HG02938 (cell line): ENCODE data around the gene PIP4P1.

Source experiments
- ATAC-seq: cut with Tn5 transposase; IDR thresholded peaks from one replicate; pipeline ENCODE4 v1.9.1; 2021; ENCODE audit warnings: mild to moderate bottlenecking, moderate library complexity; ENCODE audit not compliant: unreplicated experiment

Gene PIP4P1

GRCh38 chr14:20438664-20439063, 22.6 kb downstream of the PIP4P1 start:
- no peak for ATAC-seq

- no peak for ATAC-seq
These were observed 24.9 kb downstream of the PIP4P1 start for GRCh38 chr14:20436363-20436755.

GRCh38 chr14:20435582-20436362, 25.5 kb downstream of the PIP4P1 start, which contains the start of gene KLHL33:
KLHL33 (minus strand) TSS chr14:20436166; CDS start chr14:20435811, 355 bp downstream.
- ATAC-seq, result no peak

DNA sequence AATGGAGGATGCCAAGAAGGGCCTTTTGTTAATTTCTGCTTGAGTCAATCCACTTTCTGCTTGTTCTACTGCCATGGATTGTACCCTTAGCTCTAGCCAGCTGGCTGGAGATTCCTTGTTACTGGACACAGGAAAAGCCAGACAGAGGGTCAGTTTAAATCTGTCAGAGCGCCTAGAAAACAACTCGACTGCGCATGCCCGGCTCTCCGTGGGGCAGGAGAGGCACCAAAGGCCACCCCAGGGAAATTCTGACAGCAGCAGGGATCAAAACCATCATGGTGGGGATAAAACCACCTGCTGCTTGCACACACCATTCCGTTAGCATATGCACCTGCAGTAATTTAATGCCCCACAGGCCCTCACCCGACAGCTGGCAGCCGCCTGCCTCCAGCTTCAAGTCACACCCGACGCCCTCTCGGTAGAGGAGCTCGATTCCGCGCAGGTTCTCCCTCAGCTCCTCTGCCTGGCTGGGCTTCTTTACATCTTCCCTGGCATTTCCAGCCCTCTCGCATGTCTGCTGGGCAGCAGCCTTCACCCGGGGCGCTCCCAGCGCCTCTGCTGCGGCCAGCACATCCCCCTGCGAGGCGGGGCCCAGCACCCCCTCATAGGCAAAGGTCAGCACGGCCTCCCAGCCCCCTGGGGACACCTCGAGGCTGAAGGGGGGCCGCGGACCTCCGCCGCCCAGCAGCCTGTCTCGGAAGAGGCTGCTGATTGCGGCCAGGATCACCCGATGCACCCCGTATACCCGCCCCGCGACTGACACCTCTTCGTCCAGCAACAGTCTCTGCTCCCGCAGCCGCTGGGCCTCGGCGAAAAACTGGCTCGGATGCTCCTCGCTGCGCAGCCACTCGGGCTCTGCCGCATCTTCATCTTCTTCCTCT, 26.3 kb downstream of the PIP4P1 start:
- ATAC-seq, result no peak

- ATAC-seq, result no peak
These were observed 31.2 kb downstream of the PIP4P1 start for GRCh38 chr14:20429801-20430669.

DNA sequence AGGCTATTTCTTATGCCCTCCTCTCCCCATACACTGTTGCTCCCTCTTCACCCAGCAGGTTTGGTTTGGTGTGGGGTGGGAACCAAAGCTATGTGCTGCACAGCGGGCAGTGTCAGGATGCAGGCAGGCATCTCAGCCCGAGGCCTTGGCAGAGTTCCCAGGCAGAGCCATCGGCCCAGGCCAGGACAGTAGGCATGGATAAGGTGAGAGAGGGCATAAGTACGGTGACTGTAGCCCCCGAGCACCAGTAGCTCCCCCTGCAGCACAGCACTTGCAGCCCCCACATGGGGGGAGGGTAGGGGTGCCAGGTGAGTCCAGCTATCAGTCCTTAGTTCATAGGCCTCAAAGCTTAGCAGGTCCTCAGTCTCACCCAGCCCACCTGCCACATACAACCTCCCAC, 32.4 kb downstream of the PIP4P1 start:
- no peak for ATAC-seq

- peak; percentile 24 for ATAC-seq
These were observed 33.2 kb downstream of the PIP4P1 start for GRCh38 chr14:20428010-20428365.

DNA sequence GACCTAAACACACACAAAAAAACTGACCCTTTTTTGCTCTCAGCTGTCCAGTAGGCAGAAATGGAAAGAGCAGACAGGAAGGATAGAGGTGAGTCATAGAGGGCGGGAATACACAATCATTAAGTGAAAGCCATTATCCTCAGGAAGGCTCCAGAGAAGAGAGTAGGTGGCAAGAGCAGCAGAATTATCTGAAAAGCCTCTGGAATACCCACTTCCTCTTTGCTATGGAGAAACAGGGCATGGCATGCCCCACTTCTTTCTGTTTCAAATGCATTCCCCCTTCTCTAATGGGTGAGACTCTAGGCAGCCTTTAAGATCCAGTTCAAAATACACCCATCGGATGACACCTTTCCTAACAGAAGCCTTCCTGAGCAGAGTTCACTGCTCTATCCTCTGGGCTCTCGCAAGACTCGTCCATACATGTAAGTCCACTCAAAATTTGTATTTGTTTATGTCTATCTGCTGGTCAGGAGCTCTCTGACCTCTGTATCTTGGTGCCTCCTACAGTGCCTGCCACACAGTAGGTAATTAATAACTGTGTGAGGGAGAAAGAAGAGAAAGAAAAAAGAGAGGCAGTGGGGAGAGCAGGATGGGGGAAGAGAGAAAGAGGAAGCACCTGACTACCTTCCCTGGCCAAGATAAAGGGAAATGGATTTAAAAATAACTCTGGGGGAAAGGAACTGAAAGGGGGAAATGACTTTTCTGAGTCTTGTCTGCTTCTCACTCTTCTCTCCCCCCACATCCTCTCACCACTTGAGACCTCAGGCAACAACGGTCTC, 33.8 kb downstream of the PIP4P1 start:
- peak; percentile 75 for ATAC-seq

DNA sequence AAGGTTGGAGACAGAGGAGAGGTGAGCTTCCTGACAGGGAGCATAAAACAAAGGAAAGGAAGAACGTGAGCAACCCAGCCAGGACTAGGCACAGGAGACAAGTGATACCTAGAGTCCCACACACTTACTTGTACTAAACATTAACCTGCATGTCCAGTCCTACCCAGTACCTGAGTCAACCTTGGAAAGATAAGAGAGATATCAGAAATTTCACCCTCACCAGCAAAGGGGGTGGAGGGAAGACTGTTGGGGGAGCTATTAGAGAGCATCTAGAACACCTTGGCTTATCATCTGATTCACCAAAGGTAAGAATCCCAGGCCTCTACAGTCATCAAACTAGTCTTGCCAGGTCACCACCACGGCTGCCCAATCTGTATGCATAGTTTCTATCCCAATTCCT, 36.4 kb downstream of the PIP4P1 start:
- ATAC-seq, result no peak

DNA sequence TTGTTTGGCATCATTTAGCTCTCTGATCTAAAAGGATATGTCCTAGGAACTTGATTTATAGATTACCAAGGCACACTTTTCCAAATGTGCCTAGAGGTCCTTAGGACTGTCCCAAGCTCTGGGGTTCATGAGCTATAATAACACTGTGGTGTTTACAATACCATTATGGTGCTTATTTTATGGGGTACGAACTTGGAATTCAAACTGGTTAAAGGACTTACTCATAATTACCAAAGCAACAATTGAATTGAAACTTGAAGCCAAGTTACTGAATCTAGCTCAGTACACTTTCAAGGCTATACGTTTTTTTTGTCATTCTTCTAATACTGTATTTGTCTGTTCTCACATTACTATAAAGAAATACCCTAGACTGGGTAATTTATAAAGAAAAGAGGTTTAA, 38.3 kb downstream of the PIP4P1 start:
- no peak for ATAC-seq

GRCh38 chr14:20421267-20421666, 40.0 kb downstream of the PIP4P1 start:
- ATAC-seq, result no peak

DNA sequence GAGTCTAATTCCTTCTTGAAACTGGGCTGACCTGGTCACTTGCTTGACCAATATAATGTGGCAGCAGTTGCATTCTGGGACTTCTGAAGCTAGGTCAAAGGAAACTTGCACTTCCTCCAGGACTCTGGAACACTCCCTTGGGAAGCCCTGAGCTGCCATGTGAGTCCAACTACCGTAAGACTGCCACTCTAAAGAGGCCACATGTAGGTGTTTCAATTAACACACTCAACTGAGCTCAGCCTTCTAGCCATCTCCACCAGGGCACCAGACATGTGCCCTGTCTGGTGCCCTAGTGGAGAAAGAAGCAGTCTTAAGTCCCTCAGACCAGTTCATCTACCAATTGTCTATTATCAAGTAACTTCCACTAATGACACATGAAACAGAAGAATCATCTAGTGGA, 41.8 kb downstream of the PIP4P1 start:
- ATAC-seq, result no peak

DNA sequence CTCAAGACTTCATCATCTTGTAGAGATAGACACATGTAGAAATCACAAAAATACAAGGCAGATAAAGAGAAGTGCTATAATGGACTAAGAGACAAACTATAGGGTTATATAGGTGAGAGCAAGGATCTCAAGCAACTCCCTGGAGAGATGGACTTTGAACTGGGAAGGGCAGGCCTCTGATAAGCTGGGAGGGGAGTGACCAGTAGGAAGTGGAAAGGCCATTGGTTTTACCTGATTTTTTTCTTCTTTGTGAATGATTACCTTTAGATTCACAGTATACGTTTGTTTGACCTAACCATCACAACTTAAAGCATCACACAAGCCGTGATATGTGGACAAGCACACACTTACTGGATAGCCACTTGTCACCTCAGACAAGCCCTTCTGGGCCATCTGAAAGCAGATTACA, 42.7 kb downstream of the PIP4P1 start:
- no peak for ATAC-seq

- no peak for ATAC-seq
These were observed 43.7 kb downstream of the PIP4P1 start for GRCh38 chr14:20417250-20418186.

GRCh38 chr14:20416223-20416622, 45.0 kb downstream of the PIP4P1 start:
- no peak for ATAC-seq

DNA sequence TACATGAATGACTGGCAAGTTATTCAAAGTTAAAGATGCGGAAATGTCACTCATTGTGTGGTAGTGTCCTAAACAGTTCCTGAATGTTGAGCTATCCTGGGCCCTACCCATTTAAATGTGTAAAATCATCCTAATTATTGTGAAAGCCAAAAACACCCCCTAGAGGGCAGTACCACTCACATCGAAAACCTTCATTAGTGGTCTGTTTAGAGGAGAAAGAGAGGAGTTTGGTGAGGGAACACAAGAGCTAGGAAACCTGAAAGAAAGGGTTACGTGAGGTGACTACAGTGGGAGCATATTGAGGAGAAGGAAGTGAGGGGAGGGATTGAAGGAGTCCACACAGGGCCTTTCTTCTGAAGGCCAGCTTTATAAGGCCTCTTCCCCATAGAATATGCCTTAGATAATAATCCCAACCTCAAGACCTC, 45.4 kb downstream of the PIP4P1 start:
- peak; percentile 34 for ATAC-seq

GRCh38 chr14:20413744-20414082, 47.5 kb downstream of the PIP4P1 start:
- peak; percentile 37 for ATAC-seq

GRCh38 chr14:20412876-20413743, 48.1 kb downstream of the PIP4P1 start, which contains the start of gene TEP1:
TEP1 (minus strand) TSS chr14:20413501; CDS start chr14:20408439, 5,062 bp downstream.
- ATAC-seq, result peak; percentile 57
